ENCODE results near the gene MFAP1. TPM values are rescaled to one million over a fixed set of nuclear protein-coding genes. Genes with fewer than 3 reads are reported as not detected.

Gene MFAP1
- total RNA-seq, 2 experiments from 2014 or later = 34.4 to 37.3 TPM

- ChIA-PET POLR2A (interaction anchor here (1.1 to 12.2 kb wide), 12 partner anchors 8 to 283 kb away, joined by 3 to 163 read pairs (median 9); partner anchors contain the start of genes ELL3, HYPK, MFAP1 and PDIA3), CTCF (interaction anchor here (0.9 to 1.2 kb wide), 3 partner anchors 8 to 31 kb away, joined by 3 to 4 read pairs (median 4); partner anchors contain the start of genes ELL3 and MFAP1)
- peaks cover 46% of the 10 kb centered on the region for H3K4me1 Mint-ChIP-seq
Observed at GRCh38 chr15:43793647-43794046, 30.8 kb downstream of the MFAP1 start.

GRCh38 chr15:43792761-43793476 lies 31.6 kb downstream of the MFAP1 start:
- ChIA-PET POLR2A (interaction anchor here (1.1 to 5.2 kb wide), 11 partner anchors 9 to 282 kb away, joined by 3 to 88 read pairs (median 6); partner anchors contain the start of genes ELL3, HYPK, MFAP1 and PDIA3), CTCF (interaction anchor here (0.6 to 1.2 kb wide), 4 partner anchors 9 to 416 kb away, joined by 3 to 4 read pairs (median 4); partner anchors contain the start of genes ELL3 and MFAP1)
- Mint-ChIP-seq H3K27me3 (no peaks in the 10 kb centered on the region), H3K4me3 (peak overlapping the region; percentile 95), H3K9me3 (no peaks in the 10 kb centered on the region), H3K36me3 (ENCODE audit: low read depth) (peaks cover 53% of the 10 kb centered on the region), H3K27ac (peak overlapping the region; percentile 95), H3K4me1 (peaks cover 41% of the 10 kb centered on the region)
- peak; percentile 35 for DNase-seq

More at GRCh38 chr15:43793647-43794046, 30.8 kb downstream of the MFAP1 start:
- peak overlapping the region; percentile 95 for H3K4me3 Mint-ChIP-seq
- H3K36me3 Mint-ChIP-seq (ENCODE audit: low read depth) = peaks cover 59% of the 10 kb centered on the region
- peak overlapping the region; percentile 95 for H3K27ac Mint-ChIP-seq
- DNase-seq = no peak
- H3K9me3 Mint-ChIP-seq = no peaks in the 10 kb centered on the region
- H3K27me3 Mint-ChIP-seq = no peaks in the 10 kb centered on the region

GRCh38 chr15:43791993-43792760 lies 32.3 kb downstream of the MFAP1 start, which contains the start of gene SERF2:
Gene SERF2, plus strand, starts transcription at chr15:43792320. Its CDS starts 57 bp downstream, at chr15:43792377.
- POLR2A ChIA-PET = interaction anchor here (1.0 to 5.2 kb wide), 11 partner anchors 9 to 281 kb away, joined by 3 to 88 read pairs (median 6); partner anchors contain the start of genes ELL3, HYPK, MFAP1 and PDIA3
- peak within 1 kb of the TSS; percentile 95 for H3K4me3 Mint-ChIP-seq
- H3K36me3 Mint-ChIP-seq (ENCODE audit: low read depth) = peaks cover 49% of the 10 kb centered on the region
- no peaks in the 10 kb centered on the region for H3K27me3 Mint-ChIP-seq
- peak; percentile 100 for DNase-seq
- H3K27ac Mint-ChIP-seq = peak within 1 kb of the TSS; percentile 95
- peaks cover 38% of the 10 kb centered on the region for H3K4me1 Mint-ChIP-seq
- CTCF ChIA-PET = interaction anchor here (0.6 to 1.2 kb wide), 5 partner anchors 10 to 416 kb away, joined by 3 to 7 read pairs (median 4); partner anchors contain the start of genes ELL3 and MFAP1
- H3K9me3 Mint-ChIP-seq = no peaks in the 10 kb centered on the region

GRCh38 chr15:43789409-43789808 lies 35.1 kb downstream of the MFAP1 start:
- H3K9me3 Mint-ChIP-seq = no peaks in the 10 kb centered on the region
- no peak overlapping the region for H3K4me3 Mint-ChIP-seq
- DNase-seq = no peak
- H3K4me1 Mint-ChIP-seq = peaks cover 20% of the 10 kb centered on the region
- ChIA-PET CTCF (interaction anchor here (0.7 to 2.1 kb wide), 4 partner anchors 11 to 44 kb away, joined by 3 to 9 read pairs (median 5); partner anchors contain the start of genes ELL3, HYPK, PDIA3 and SERINC4), POLR2A (interaction anchor here (1.3 to 5.2 kb wide), 5 partner anchors 12 to 36 kb away, joined by 4 to 88 read pairs (median 6); partner anchors contain the start of genes ELL3, HYPK, MFAP1 and SERINC4)
- peaks cover 23% of the 10 kb centered on the region for H3K36me3 Mint-ChIP-seq (ENCODE audit: low read depth)
- no peaks in the 10 kb centered on the region for H3K27me3 Mint-ChIP-seq
- H3K27ac Mint-ChIP-seq = no peak overlapping the region

DNA sequence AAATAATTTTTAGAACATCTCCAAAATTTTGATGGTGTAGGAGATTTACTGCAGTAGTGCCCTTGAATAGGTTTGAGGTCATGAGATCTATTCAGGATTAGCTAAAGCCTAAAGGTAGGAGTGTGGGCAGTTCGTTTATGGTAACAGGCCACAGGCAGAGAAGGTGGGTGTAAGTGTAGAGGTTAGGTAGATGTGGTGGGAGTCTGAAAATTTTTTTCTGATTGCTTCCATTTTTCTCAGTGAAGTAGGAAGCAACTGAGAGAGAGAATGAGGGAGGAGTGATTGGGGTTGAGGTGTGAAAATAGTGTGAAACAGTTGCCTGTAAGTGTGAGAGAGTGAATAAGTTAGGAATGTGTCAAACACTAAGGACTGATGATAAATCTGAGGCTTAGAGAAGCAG lies 45.5 kb downstream of the MFAP1 start:
- Mint-ChIP-seq H3K36me3 (ENCODE audit: low read depth) (peaks cover 1% of the 10 kb centered on the region), H3K27ac (no peak overlapping the region), H3K4me3 (no peak overlapping the region), H3K9me3 (no peaks in the 10 kb centered on the region), H3K4me1 (peaks cover 16% of the 10 kb centered on the region), H3K27me3 (peaks cover 26% of the 10 kb centered on the region)
- DNase-seq = no peak
- POLR2A ChIA-PET = interaction anchor here (1.4 to 5.0 kb wide), 2 partner anchors 13 to 25 kb away, joined by 4 to 45 read pairs; partner anchors contain the start of gene SERF2
- CTCF ChIA-PET = interaction anchor here (1.2 kb wide), 1 partner anchor 10 kb away, joined by 5 read pairs; no protein-coding TSS in a partner anchor

GRCh38 chr15:43777267-43777914 lies 47.1 kb downstream of the MFAP1 start:
- no peaks in the 10 kb centered on the region for H3K9me3 Mint-ChIP-seq
- peak; percentile 81 for DNase-seq
- H3K36me3 Mint-ChIP-seq (ENCODE audit: low read depth) = peaks cover 13% of the 10 kb centered on the region
- ChIA-PET POLR2A (interaction anchor here (0.6 to 5.0 kb wide), 18 partner anchors 9 to 266 kb away, joined by 3 to 45 read pairs (median 5); partner anchors contain the start of genes HYPK, MFAP1, PDIA3 and SERF2), CTCF (interaction anchor here (0.6 to 1.8 kb wide), 15 partner anchors 9 to 530 kb away, joined by 3 to 10 read pairs (median 4); partner anchors contain the start of genes HYPK, MFAP1, SERF2 and SERINC4)
- peak overlapping the region; percentile 63 for H3K27ac Mint-ChIP-seq
- peaks cover 25% of the 10 kb centered on the region for H3K27me3 Mint-ChIP-seq
- peak overlapping the region; percentile 81 for H3K4me3 Mint-ChIP-seq
- H3K4me1 Mint-ChIP-seq = peaks cover 16% of the 10 kb centered on the region

DNA sequence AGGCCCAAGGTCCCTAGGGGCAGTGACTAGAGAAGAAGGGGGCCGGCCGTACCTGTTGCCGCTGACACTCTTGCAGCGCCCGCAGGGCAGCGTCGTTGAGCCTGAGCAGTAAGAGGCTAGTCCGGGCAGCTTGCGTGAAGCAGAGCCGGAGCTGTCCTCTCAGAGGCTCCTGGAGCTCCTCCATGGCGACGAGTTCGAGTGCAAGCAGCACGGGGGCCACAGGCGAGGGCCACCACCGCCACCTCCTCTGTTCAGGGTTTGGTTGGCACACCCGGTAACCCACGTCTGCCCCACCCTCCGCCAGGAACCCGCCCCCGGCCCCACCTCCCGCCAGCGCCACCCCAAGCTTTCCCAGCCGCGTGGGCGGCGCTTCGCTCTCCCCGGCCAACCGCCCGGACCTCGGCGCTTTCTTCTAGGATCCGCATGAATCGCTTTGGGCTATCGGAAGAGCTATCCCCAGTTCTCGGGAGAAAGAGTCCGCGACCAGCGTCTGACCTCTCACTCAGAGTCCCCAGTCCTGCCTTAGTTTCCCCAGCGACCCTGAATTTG lies 47.7 kb downstream of the MFAP1 start, which contains the start of gene ELL3:
Gene ELL3 (minus strand): TSS at position 249 of the 549 bp plus-strand sequence. CDS start 65 bp downstream, at position 184.
- peak within 1 kb of the TSS; percentile 81 for H3K4me3 Mint-ChIP-seq
- H3K9me3 Mint-ChIP-seq = no peaks in the 10 kb centered on the region
- ChIA-PET POLR2A (interaction anchor here (0.7 to 5.0 kb wide), 17 partner anchors 10 to 266 kb away, joined by 3 to 45 read pairs (median 5); partner anchors contain the start of genes HYPK, MFAP1, PDIA3 and SERF2), CTCF (interaction anchor here (0.6 to 1.8 kb wide), 15 partner anchors 9 to 530 kb away, joined by 3 to 10 read pairs (median 4); partner anchors contain the start of genes HYPK, MFAP1, SERF2 and SERINC4)
- H3K27ac Mint-ChIP-seq = peak within 1 kb of the TSS; percentile 63
- peaks cover 19% of the 10 kb centered on the region for H3K36me3 Mint-ChIP-seq (ENCODE audit: low read depth)
- peaks cover 21% of the 10 kb centered on the region for H3K27me3 Mint-ChIP-seq
- H3K4me1 Mint-ChIP-seq = peaks cover 16% of the 10 kb centered on the region
- DNase-seq = peak; percentile 75

GRCh38 chr15:43776101-43776717 lies 48.3 kb downstream of the MFAP1 start:
- DNase-seq = no peak
- POLR2A ChIA-PET = interaction anchor here (0.7 to 5.0 kb wide), 13 partner anchors 10 to 57 kb away, joined by 3 to 45 read pairs (median 5); partner anchors contain the start of genes HYPK, MFAP1, PDIA3 and SERF2
- Mint-ChIP-seq H3K27me3 (peaks cover 20% of the 10 kb centered on the region), H3K4me3 (peak overlapping the region; percentile 81), H3K4me1 (peaks cover 18% of the 10 kb centered on the region), H3K9me3 (no peaks in the 10 kb centered on the region), H3K36me3 (ENCODE audit: low read depth) (peaks cover 24% of the 10 kb centered on the region), H3K27ac (no peak overlapping the region)
- CTCF ChIA-PET = interaction anchor here (0.7 to 1.8 kb wide), 13 partner anchors 10 to 55 kb away, joined by 3 to 10 read pairs (median 4); partner anchors contain the start of genes HYPK, MFAP1, SERF2 and SERINC4

DNA sequence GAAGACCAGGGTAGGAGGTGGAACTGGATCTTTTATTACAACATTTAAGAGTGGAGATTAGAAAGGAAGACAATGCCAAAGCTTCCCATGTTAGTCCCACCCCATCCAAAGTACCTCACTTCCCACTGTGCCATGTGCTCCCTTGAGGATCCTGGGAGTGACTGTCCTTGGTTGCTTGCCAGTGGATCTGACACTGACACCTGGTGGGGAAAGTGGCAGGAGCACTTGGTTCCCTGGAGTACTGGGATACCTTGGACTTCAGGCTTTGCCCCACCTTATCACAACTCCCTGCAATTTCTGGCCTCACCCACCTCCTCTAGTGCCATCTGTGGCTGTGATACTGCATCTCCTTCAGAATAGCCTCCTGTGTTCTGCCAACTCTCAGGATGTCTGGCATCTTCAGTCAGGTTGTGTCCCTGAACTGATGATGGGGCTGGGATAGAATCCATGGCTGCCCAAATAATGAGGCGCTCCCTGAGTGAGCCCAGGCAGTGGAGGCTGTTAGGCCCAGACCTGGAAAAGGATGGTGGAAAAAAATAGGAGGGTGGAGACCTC lies 49.0 kb downstream of the MFAP1 start:
- ChIA-PET CTCF (interaction anchor here (1.7 kb wide), 1 partner anchor 11 kb away, joined by 10 read pairs; no protein-coding TSS in a partner anchor), POLR2A (interaction anchor here (0.6 to 5.0 kb wide), 7 partner anchors 10 to 25 kb away, joined by 3 to 45 read pairs (median 5); partner anchors contain the start of genes HYPK, SERF2 and SERINC4)
- H3K27ac Mint-ChIP-seq = no peak overlapping the region

DNA sequence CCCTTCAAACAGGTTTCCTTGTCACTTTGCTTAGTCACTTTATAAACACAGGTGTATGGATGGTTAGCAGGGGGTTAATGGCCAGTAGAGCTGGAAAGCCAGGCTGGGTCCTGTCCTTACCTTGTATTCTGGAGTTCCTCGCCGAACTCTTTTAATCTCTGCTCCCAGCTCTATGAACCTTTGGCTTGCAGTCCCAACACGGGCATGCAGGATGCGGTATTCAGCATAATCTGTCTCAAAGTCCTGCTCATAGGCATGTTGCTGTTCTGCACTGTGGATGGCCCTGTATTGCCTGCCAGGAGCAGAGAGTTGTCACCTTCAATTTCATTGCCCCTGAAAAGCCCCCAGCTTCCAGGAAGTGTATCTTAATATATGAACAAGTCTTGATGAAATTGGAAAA lies 50.4 kb downstream of the MFAP1 start:
- CTCF ChIA-PET = interaction anchor here (0.6 kb wide), 1 partner anchor 12 kb away, joined by 3 read pairs; no protein-coding TSS in a partner anchor
- peaks cover 16% of the 10 kb centered on the region for H3K4me1 Mint-ChIP-seq
- no peak for DNase-seq
- H3K27ac Mint-ChIP-seq = no peak overlapping the region
- no peaks in the 10 kb centered on the region for H3K9me3 Mint-ChIP-seq
- no peak overlapping the region for H3K4me3 Mint-ChIP-seq
- peaks cover 7% of the 10 kb centered on the region for H3K27me3 Mint-ChIP-seq
- H3K36me3 Mint-ChIP-seq (ENCODE audit: low read depth) = peaks cover 41% of the 10 kb centered on the region
- POLR2A ChIA-PET = interaction anchor here (0.5 to 1.5 kb wide), 5 partner anchors 18 to 44 kb away, joined by 3 to 4 read pairs (median 3); partner anchors contain the start of genes HYPK and SERF2

More for the DNA sequence above, 49.0 kb downstream of the MFAP1 start:
- Mint-ChIP-seq H3K36me3 (ENCODE audit: low read depth) (peaks cover 30% of the 10 kb centered on the region), H3K9me3 (no peaks in the 10 kb centered on the region), H3K27me3 (peaks cover 13% of the 10 kb centered on the region), H3K4me3 (no peak overlapping the region), H3K4me1 (peaks cover 18% of the 10 kb centered on the region)
- no peak for DNase-seq
